Epithelial cell of esophagus (primary cell): Measurements from ENCODE around the gene SUGCT.
"Not testable (repeated sequence)": the region's sequence is repeated elsewhere in the genome, so short reads cannot be mapped to it uniquely, and the experiment has no call there.

Experiments
- DNase-seq: peaks from one replicate; pipeline ENCODE4 v3.0.0; 2010; ENCODE audit warnings: low read depth
- H3K4me3 ChIP-seq: 2 replicates; pipeline ENCODE4 v1.5.1; 2011; ENCODE audit warnings: mild to moderate bottlenecking, low read length, control low read depth
- TF ChIP-seq, protein P1 (sequence below): IDR thresholded peaks from 2 replicates; pipeline ENCODE4 v1.5.1; 2011; ENCODE audit warnings: low read depth, mild to moderate bottlenecking, low read length, control low read depth, inconsistent platforms; ENCODE audit not compliant: insufficient read depth; ENCODE audit errors: missing control alignments

The SUGCT gene

DNA sequence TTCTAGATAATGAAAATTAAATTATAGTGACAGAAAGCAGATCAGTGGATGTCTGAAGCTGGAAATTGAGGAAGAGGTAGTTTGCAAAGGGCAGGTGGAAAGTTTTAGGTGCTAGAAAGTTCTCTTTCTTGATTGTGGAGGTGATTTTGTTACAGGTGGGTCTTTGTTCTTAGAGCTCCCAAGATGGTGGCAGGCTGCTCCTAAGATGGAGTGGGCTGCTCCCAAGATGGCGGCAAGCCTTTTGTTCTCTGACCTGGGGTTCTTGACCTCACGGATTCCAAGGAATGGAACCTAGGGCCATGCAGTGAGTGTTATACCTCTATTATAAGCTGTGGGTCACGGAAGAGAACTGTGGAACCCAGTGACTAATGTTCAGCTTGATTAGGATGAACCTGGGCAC lies 32.5 kb downstream of the SUGCT start:
- TF ChIP-seq, protein P1, sequence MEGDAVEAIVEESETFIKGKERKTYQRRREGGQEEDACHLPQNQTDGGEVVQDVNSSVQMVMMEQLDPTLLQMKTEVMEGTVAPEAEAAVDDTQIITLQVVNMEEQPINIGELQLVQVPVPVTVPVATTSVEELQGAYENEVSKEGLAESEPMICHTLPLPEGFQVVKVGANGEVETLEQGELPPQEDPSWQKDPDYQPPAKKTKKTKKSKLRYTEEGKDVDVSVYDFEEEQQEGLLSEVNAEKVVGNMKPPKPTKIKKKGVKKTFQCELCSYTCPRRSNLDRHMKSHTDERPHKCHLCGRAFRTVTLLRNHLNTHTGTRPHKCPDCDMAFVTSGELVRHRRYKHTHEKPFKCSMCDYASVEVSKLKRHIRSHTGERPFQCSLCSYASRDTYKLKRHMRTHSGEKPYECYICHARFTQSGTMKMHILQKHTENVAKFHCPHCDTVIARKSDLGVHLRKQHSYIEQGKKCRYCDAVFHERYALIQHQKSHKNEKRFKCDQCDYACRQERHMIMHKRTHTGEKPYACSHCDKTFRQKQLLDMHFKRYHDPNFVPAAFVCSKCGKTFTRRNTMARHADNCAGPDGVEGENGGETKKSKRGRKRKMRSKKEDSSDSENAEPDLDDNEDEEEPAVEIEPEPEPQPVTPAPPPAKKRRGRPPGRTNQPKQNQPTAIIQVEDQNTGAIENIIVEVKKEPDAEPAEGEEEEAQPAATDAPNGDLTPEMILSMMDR: no peak
- H3K4me3 ChIP-seq: no peak overlapping the region

DNA sequence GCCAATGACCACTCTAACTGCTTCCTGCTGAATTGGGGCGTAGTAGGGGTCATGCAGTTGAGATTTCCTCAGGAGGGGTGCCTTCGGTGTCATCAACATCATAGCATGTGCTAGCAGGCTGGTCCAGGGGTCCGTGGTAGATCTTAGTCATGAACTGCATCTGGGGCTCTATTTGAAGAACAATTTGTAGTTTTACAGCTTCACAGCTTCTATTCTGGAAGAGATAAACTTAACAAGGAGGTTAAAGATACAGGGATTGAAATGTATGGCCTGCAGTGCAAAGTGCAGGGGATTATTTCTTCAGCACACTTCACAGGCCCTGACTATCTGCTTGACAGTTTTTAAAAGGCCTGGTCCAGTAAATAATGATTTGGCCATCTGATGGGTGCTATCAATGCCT lies 33.5 kb downstream of the SUGCT start:
- not testable (repeated sequence) for H3K4me3 ChIP-seq, DNase-seq

More for the DNA sequence above, 32.5 kb downstream of the SUGCT start:
- no peak for DNase-seq

DNA sequence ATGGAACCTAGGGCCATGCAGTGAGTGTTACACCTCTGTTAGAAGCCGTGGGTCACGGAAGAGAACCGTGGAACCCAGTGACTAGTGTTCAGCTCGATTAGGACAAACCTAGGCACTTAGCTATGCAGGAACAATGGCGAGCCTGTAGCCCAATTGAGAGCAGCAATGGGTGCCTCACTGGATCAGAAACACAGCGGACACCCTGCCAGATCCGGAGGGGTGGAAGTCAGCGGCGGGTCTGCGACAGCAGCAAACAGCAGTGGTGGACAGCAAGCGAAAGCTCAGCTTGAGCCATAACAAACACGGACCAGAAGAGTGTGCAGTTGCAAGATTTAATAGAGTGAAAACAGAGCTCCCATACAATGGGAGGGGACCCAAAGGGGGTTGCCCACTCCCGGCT lies 38.3 kb downstream of the SUGCT start:
- H3K4me3 ChIP-seq, DNase-seq: not testable (repeated sequence)

DNA sequence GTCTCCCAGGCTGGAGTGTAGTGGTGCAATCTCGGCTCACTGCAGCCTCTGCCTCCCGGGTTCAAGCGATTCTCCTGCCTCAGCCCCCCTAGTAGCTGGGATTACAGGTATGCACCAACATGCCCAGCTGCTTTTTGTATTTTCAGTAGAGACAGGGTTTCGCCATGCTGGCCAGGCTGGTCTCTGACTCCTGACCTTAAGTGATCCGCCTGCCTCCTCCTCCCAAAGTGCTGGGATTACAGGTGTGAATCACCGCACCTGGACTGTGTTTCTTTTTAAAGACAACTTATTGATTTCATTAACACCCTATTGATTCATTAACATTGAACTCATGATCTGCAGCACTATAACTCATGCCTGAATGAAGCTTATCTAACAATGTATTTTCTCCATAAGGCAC lies 40.5 kb downstream of the SUGCT start:
- DNase-seq, H3K4me3 ChIP-seq: not testable (repeated sequence)

DNA sequence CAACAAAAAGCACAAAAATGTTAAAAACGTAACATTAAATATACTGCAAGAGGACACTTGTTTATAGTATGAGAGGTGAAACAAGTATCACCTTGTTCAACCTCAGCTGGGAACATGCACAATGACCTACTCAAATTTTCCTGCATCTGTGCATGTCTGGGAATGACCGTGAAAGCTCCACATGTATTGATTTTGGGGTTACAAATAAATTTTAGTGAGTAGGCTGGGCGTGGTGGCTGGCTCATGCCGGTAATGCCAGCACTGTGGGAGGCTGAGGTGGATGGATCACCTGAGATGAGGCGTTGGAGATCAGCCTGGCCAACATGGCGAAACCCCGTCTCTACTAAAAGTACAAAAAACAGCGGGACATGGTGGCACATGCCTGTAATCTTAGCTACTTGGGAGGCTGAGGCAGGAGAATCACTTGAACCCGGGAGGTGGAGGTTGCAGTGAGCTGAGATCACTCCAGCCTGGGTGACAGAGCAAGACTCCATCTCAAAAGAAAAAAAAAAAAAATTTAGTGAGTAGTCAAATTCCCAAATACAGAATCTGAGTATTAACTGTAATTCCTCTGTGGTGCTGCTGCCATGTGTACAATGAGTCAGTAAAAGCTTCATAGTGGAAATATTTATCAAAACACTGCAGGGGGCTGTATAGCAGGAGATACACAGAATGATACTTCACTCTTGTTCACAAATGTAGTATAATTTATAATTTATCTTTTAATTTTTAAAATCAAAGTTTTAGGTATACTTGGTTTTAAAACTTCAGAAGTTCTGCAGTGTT lies 41.1 kb downstream of the SUGCT start:
- no peak for DNase-seq

DNA sequence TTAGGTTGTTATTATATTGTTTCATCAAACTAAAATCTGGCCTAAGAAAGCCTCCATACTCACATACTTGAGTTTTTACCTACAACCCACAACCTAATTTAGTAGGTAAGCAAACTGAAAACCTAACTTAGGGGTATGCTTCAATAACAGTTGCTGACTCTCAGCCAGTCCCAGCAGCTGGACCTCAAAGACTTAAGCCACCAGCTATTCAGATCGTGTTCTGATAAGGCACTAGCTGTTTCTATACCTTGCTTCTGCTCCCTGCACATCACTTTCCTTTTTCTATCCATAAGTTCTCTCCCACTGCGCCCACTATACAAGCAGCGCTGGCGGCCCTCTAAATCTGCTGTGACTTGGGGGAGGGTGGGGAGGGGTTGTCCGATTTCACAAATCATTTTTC lies 42.3 kb downstream of the SUGCT start:
- TF ChIP-seq, protein P1: no peak
- no peak overlapping the region for H3K4me3 ChIP-seq
- DNase-seq: no peak

More for the DNA sequence above, 41.1 kb downstream of the SUGCT start:
- TF ChIP-seq, protein P1: no peak
- H3K4me3 ChIP-seq: no peak overlapping the region

DNA sequence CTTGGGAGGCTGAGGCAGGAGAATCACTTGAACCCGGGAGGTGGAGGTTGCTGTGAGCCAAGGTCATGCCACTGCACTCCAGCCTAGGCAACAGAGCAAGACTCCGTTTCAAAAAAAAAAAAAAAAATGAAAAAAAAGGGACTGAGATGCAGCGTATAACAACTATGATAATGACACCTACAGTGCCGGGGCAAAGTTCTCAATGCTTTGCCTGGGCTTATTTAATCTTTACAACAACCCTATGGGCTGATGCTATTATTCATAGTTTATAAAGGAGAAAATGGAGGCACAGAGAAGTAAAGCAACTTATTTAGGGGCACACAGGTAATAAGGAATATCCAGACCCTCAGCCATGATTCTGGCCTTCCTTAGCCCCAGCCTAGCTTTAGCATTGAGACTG lies 47.6 kb downstream of the SUGCT start:
- no peak for DNase-seq
- TF ChIP-seq, protein P1: no peak
- no peak overlapping the region for H3K4me3 ChIP-seq

DNA sequence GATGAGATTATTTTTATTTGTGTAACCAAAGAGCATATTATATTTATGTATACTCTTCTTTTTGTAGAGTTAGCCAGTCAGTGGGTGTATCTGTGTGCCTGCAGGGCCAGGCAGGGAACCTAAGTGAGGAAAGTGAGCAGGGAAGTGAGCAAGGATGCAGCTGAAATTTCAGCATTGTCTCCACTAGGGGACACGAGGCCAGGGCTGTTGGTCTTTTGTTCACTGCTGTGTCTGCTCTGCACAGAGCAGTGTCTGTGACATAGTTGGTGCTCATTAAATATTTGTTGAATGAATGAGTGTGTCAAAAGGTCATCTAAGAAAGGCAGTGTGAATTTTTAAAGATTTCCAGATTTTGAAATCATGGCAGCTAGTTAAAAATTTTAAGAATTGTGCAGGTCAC lies 51.8 kb downstream of the SUGCT start:
- TF ChIP-seq, protein P1: peak; percentile 11
- H3K4me3 ChIP-seq: no peak overlapping the region
- no peak for DNase-seq
